Transverse colon (tissue), 4 donors: ENCODE results near the gene HYKK. TPM values are rescaled to one million over a fixed set of nuclear protein-coding genes. Genes with fewer than 3 reads are reported as not detected.
"Not testable (repeated sequence)": the region's sequence is repeated elsewhere in the genome, so short reads cannot be mapped to it uniquely, and the experiment has no call there.

ENCODE experiments used
- DNase-seq: peaks from one replicate; pipeline ENCODE4 v3.0.0-alpha.2; 2019
- H3K27ac ChIP-seq, 4 donors: fragments of 200-600 bp; sonication (generic); 2 replicates each; pipeline ENCODE4 v1.5.1; 2016 to 2018; ENCODE audit warnings: inconsistent platforms in 4 of 4
- H3K27me3 ChIP-seq: fragments of 200-600 bp; sonication (generic); 2 replicates; pipeline ENCODE4 v1.5.1; 2017; ENCODE audit warnings: inconsistent platforms
- H3K36me3 ChIP-seq, 4 donors: fragments of 200-600 bp; sonication (generic); 2 replicates each; pipeline ENCODE4 v1.5.1; 2017 to 2019; ENCODE audit warnings: inconsistent platforms in 4 of 4
- H3K4me1 ChIP-seq, 4 donors: fragments of 200-600 bp; sonication (generic); 2 replicates each; pipeline ENCODE4 v1.5.1; 2017 to 2020; ENCODE audit warnings: inconsistent platforms in 4 of 4
- H3K4me3 ChIP-seq, 4 donors: fragments of 200-600 bp; sonication (generic); 1 replicate in 1 of 4; 2 replicates in 3 of 4; pipeline versions ENCODE4 v1.5.1 to v1.6.1; 2017 to 2019; ENCODE audit warnings: inconsistent platforms in 4 of 4
- H3K9me3 ChIP-seq, 2 donors: fragments of 200-600 bp; sonication (generic); 2 replicates each; pipeline ENCODE4 v1.5.1; 2017 to 2019; ENCODE audit warnings: inconsistent platforms in 2 of 2
- EP300 ChIP-seq: sonication (generic); formaldehyde crosslinking; IDR thresholded peaks from one replicate; pipeline ENCODE4 v1.6.1; 2017; ENCODE audit warnings: antibody characterized with exemption, low read depth
- POLR2A ChIP-seq: fragments of 450-650 bp; IDR thresholded peaks from one replicate; pipeline ENCODE4 v1.6.1; 2016; ENCODE audit warnings: antibody characterized with exemption, mild to moderate bottlenecking, moderate library complexity
- POLR2AphosphoS5 ChIP-seq, 3 donors: sonication (generic); formaldehyde crosslinking; IDR thresholded peaks; one replicate each; pipeline ENCODE4 v1.6.1; 2016; ENCODE audit warnings: antibody characterized with exemption in 3 of 3
- WGBS, 2 donors: methylation state at CpG; one replicate each; pipeline ENCODE4 v1.1.5; 2018; ENCODE audit warnings: low coverage in 1 of 2; 5-methylcytosine and 5-hydroxymethylcytosine counted together
- in situ Hi-C, 4 donors: fragments of 200-750 bp; cut with MboI; loops; one replicate each; pipeline versions ENCODE4 v1.15.0 to v1.15.1; 2017; ENCODE audit warnings: low sequenced_read_pairs in 3 of 4, low pct_ligation_motif_present in 1 of 4, low pct_unique_long_range_greater_than_20kb in 1 of 4
- intact Hi-C: fragments of 100-400 bp; cut with DNase I; formaldehyde crosslinking; loops from one replicate; pipeline ENCODE4 v1.15.1; 2023; ENCODE audit warnings: low total_unique reads
- total RNA-seq, 4 donors: library from RNA; depleted of rRNA; stranded (reverse); fragments of >200 nt; gene quantifications; one replicate each; pipeline ENCODE4 v1.1.0, GENCODE V29; 2016
- TF ChIP-seq, protein P1 (sequence below), 5 experiments: fragments of 200-600 bp in 3 of 5; fragments of 450-650 bp in 2 of 5; sonication (generic) in 3 of 5; IDR thresholded peaks; 1 replicate in 2 of 5; 2 replicates in 3 of 5; pipeline ENCODE4 v1.5.1; 2016 to 2017; ENCODE audit warnings: antibody characterized with exemption in 5 of 5, inconsistent platforms in 3 of 5, mild to moderate bottlenecking in 2 of 5, moderate library complexity in 1 of 5

Gene HYKK
- total RNA-seq, 4 donors from 2014 or later: 4.5 to 7.6 (median 6.5) TPM

DNA sequence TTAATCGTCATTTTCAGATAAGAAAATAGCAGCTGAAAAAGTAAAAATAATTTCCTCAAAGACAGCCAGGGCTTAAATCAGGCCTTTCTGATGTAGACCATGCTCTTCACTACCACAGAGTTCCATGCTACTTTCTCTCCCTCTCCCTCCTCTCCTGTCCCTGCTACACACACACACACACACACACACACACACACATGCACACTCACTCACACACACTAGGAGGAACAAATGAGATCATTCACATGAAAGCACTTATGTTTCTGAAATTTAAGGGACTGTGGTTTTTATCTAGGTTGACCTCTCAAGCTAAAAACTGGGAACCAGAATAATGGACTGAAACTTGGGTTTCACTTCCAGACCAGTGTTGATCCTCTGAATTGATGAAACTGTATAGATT is 28.8 kb downstream of the HYKK start:
- intact Hi-C loops: no loop called here

DNA sequence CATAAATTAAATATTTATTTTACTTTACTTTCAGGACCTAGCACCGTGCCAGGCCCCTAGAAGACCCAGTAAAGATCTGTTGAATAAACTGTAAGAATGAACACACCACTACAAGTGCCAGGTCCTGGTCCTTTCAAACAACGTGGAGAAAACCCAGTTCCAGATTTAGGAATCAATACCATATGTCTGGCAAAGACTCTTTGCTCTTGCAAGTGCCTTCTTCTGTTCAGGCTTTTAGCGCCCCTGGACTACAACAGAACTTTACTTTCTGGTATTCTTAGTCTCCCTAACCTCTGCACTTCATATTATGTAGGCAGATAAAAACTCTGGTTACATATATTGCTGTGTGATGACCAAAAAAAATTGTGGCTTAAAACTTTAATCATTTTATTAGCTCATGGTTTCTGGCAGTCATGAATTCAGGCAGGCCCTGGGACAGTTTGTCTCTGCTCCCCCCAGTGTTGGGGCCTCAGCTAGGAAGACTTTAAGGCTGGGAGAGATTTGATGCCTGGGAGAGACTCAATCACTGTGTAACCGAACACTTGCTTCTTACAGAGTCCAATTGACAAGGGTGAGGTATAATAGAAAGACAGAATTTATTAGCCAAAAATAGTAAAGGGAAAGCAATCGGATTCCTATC is 30.0 kb downstream of the HYKK start:
- Histone ChIP-seq H3K27me3 (no peaks in the 10 kb centered on the region), H3K4me1 (peaks cover 9 to 17% (median 14%) of the 10 kb centered on the region in 4 donors), H3K36me3 (peaks cover 0 to 3% (median 0%) of the 10 kb centered on the region in 4 donors), H3K27ac (no peak overlapping the region), H3K9me3 (no peaks in the 10 kb centered on the region), H3K4me3 (no peak overlapping the region)
- TF ChIP-seq POLR2AphosphoS5 (IDR thresholded peaks at IDR 0.05) (no peak), POLR2A (no peak), EP300 (no peak)
- TF ChIP-seq, protein P1, sequence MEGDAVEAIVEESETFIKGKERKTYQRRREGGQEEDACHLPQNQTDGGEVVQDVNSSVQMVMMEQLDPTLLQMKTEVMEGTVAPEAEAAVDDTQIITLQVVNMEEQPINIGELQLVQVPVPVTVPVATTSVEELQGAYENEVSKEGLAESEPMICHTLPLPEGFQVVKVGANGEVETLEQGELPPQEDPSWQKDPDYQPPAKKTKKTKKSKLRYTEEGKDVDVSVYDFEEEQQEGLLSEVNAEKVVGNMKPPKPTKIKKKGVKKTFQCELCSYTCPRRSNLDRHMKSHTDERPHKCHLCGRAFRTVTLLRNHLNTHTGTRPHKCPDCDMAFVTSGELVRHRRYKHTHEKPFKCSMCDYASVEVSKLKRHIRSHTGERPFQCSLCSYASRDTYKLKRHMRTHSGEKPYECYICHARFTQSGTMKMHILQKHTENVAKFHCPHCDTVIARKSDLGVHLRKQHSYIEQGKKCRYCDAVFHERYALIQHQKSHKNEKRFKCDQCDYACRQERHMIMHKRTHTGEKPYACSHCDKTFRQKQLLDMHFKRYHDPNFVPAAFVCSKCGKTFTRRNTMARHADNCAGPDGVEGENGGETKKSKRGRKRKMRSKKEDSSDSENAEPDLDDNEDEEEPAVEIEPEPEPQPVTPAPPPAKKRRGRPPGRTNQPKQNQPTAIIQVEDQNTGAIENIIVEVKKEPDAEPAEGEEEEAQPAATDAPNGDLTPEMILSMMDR (IDR thresholded peaks at IDR 0.05): no peak
- in situ Hi-C loops (no loop called here), intact Hi-C loops (no loop called here)
- 87 to 92% methylated on average over 5 of the region's 5 CpGs for WGBS, 2 donors
- DNase-seq: no peak

More for the DNA sequence above, 28.8 kb downstream of the HYKK start:
- TF ChIP-seq, protein P1 (IDR thresholded peaks at IDR 0.05): no peak
- TF ChIP-seq POLR2AphosphoS5 (IDR thresholded peaks at IDR 0.05): no peak
- TF ChIP-seq EP300: no peak
- TF ChIP-seq POLR2A: no peak
- no peaks in the 10 kb centered on the region for H3K9me3 ChIP-seq
- no peak overlapping the region for H3K27ac ChIP-seq
- H3K36me3 ChIP-seq: no peaks in the 10 kb centered on the region
- no peaks in the 10 kb centered on the region for H3K27me3 ChIP-seq
- no peak overlapping the region for H3K4me3 ChIP-seq
- no peak for DNase-seq
- peaks cover under 1 to 5% (median 2%) of the 10 kb centered on the region in 4 donors for H3K4me1 ChIP-seq
- 96 to 100% methylated on average over 1 of the region's 1 CpG for WGBS, 2 donors
- in situ Hi-C loops: no loop called here

DNA sequence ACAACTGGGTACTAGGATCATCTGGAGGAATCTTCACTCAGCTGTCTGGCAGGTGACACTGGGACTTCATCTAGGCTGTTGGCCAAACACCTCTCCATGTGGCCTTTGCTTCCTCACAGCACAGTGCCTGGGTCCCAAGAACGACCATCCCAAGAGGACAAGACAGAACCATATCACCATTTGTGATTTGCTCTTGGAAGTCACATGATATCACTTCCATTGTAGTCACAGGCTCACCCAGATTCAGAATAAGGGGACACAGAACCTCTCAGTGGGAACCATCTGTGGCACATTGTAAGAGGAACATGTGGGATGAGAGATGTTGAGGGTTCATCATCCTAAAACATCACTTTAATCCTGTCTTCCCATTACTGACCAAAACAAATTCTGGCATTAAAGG is 31.0 kb downstream of the HYKK start:
- in situ Hi-C loops: no loop called here

DNA sequence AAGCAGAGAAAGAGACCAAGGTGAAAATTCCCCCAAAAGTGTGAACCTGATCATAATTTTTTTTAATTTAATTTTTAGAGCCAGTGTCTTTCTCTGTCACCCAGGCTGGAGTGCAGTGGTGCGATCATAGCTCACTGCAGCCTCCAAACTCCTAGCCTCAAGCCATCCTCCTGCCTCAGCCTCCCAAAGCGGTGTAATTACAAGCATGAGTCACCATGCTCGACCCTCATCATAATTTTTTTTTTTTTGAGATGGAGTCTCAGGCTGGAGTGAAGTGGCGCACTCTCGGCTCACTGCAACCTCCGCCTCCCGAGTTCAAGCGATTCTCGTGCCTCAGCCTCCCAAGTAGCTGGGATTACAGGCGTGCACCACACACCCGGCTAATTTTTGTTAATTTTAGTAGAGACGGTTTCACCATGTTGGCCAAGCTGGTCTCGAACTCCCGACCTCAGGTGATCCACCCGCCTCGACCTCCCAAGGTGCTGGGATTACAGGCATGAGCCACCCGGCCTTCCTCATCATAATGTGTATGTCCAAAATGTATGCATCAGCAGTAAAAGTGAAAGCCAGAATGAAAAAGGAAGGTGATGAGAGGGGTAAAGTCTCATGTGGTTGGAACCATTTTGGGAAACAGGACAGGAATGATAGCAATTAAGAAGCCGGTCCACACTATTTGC is 32.2 kb downstream of the HYKK start:
- intact Hi-C loops, DNase-seq, in situ Hi-C loops, H3K27me3 ChIP-seq, H3K36me3 ChIP-seq, H3K9me3 ChIP-seq: not testable (repeated sequence)
- Histone ChIP-seq H3K4me3 (peak overlapping the region; percentile 76 to 82 (median 78)), H3K4me1 (peaks cover 9 to 23% (median 14%) of the 10 kb centered on the region in 4 donors), H3K27ac (peak overlapping the region; percentile 94 to 96 (median 95))
- 74 to 91% methylated on average over 9 to 18 of the region's 18 CpGs for WGBS, 2 donors

More for the DNA sequence above, 31.0 kb downstream of the HYKK start:
- no peak for DNase-seq
- H3K27me3 ChIP-seq: no peaks in the 10 kb centered on the region
- no peak overlapping the region for H3K27ac ChIP-seq
- no peak overlapping the region for H3K4me3 ChIP-seq
- TF ChIP-seq POLR2AphosphoS5 (IDR thresholded peaks at IDR 0.05) (no peak), EP300 (no peak), POLR2A (no peak)
- TF ChIP-seq, protein P1 (IDR thresholded peaks at IDR 0.05): no peak
- 83% methylated on average over 1 of the region's 1 CpG; no CpG with 5 or more reads in 1 of the 2 donors for WGBS, 2 donors
- no peaks in the 10 kb centered on the region for H3K9me3 ChIP-seq
- peaks cover 0 to 8% (median 0%) of the 10 kb centered on the region in 4 donors for H3K36me3 ChIP-seq
- H3K4me1 ChIP-seq: peaks cover 9 to 23% (median 14%) of the 10 kb centered on the region in 4 donors
- intact Hi-C loops: no loop called here
